HT1080 (cell line): ENCODE results near the gene RASSF4. TPM values are rescaled to one million over a fixed set of nuclear protein-coding genes. Genes with fewer than 3 reads are reported as not detected.

Experiments
- DNase-seq: peaks from one replicate; pipeline ENCODE4 v3.0.0-alpha.2; 2015; ENCODE audit warnings: low read depth
- total RNA-seq: library from RNA; depleted of rRNA; stranded (reverse); fragments of >200 nt; shearing (Covaris generic); gene quantifications from 2 replicates; pipeline ENCODE4 v1.2.3, GENCODE V29; 2014

Gene RASSF4
- total RNA-seq, 1 experiment from 2014 or later = 7.8 TPM

- no peak for DNase-seq
Observed at GRCh38 chr10:44962870-44963738, 3.5 kb downstream of the RASSF4 start.

DNA sequence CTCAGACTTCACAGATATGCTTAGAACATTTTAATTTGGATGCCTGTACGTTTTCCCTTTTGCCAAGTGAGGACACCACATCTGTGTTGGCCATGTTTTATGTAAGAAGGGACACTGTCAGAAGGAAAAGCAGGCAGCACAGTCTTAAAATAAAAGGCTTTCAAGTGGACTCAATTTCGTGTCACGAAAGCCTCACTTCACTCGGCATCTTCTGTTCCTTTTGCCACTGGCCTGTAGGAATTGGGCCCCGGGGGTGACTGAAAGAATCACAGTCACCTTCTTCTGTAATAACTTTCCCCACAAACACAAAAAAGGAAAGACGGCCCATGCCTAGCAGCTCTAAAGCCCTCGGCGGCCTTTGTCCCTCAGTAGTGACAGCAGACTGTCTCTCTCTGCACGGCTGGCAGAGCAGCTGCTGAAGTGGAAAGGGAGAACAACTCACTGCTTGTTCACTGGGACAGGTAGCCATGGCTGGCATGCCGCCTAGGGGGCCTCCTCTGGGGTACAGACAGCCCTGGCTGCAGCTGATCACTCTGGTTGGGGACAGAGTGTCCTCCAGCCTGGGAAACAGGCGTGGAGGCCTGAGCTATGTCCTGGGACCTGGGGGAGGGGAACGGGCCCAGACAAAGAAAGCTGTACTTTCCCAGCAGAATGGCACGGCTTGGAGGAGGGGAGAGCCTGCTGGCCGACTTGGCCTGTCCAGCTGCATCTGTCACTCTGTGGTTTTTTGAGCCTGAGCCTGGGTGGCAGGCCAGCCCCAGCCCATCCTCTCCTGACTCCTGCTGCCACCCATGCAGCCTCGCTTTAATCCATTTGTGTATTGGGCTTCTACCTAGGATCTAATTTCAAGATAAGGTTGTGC, 4.4 kb downstream of the RASSF4 start:
- no peak for DNase-seq

- DNase-seq = no peak
Observed at GRCh38 chr10:44965104-44965503, 5.5 kb downstream of the RASSF4 start.

- no peak for DNase-seq
Observed at GRCh38 chr10:44965651-44966097, 6.1 kb downstream of the RASSF4 start.

DNA sequence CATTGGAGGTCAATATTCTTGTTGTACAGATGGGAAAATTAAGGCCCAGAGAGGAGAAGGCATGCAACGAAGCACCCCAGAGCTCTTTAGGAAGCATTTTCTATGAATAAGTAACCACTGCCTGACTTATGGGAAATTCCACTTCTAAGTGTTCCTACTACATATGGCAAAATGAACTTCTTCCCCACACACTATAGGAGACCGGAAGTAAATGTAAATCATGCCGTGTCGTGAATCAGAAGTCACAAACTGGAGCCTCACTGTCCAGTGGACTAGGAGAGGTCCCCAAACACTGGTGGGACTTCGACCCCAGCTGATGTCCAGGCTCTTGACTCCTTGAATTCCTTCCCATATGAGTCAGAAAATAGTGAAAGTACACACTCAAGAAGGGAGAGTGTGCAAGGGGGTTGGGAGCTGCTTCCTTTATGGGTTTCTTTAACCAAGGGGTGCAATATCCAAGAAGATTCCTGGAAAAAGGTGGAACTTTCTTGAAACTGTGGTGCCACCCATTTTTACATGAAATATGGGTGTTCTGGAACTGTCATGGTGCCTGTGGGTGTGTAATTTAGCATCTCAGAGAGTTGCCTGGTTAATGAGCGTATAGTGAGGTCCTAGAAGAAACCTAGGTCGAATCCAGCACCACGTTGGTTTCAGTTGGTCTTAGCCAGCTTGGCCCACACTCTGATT, 6.7 kb downstream of the RASSF4 start:
- DNase-seq = no peak

- DNase-seq = no peak
Observed at GRCh38 chr10:44966816-44967509, 7.4 kb downstream of the RASSF4 start.

DNA sequence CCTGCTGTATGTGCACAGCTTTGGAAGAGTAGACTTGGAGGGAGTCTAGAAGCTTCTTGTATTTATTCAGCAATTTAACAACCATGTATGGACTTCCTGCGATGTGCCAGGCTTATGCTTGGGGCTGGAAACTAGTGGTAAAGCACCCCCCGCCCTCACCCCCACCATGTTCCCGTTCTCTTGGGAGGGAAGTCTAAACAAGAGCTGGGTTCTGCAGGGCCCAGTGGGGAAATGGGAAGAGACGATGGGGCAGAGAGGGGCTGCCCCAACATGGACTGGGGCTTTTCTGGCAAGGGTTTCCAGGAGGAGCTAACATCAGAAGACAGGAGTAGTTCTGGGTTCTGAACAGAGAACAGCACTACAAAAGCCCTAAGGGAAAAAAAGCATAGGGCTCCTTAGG, 8.0 kb downstream of the RASSF4 start:
- DNase-seq = no peak

DNA sequence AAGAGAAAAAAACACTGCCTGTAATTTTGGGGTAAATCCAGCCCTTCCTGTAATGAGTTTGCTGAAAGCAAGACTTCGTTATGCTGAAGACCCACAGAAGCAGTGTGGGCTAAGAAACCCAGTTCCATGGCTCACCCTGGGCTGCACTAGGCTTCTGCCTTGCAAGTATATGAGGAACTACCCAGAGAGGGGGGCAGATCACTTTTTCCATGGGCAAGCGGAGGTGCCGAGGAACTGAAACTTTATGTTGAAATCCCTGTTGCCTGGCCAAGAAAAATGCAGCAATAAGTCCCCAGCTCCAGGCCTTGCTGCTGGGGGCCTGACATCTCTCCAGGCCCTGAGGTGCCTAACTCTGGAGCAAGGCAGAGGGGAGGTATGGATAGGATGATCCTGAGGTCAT, 8.5 kb downstream of the RASSF4 start:
- DNase-seq = no peak

DNA sequence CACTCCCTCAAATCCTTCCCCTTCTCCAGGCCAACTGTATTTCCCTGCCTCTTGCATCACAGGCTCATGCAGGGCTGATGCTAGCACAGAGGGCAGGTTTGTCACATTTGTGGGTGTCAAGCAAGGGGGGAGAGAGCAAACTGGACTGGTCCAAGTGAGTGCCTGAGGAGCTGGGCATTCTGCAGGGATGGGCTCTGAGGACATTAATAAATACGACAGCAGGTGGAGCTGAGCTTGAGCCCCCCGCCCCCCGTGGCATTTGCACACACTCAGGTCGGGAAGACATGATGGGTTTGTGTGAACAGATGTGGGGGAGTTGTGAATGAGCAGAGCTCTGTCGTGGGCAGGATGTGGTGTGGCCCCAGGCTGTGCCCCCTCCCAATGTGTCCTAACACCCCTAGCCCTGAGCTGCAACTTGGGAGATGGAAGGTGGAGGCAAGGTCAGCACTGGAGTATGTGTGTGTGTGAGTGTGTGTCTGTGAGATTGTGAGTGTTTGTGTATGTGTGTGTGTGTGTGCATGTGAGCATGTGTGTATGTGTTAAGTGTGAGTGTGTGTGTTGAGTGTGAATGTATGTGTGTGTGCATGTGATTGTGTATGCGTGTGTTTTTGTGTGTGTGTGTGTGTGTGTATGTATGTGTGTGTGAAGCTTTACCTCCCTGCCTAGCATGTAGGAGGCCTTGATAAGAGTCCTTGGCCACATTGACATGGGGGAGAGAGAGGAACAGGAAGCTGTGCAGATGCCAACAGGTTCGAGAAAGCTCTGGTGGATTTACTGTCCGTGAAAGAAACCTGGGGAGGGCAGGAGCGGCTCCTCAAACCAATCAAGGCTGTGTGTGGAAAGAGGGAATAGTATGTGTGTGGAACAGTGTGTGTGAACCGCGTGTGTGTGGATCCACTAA, 9.1 kb downstream of the RASSF4 start:
- DNase-seq = no peak

DNA sequence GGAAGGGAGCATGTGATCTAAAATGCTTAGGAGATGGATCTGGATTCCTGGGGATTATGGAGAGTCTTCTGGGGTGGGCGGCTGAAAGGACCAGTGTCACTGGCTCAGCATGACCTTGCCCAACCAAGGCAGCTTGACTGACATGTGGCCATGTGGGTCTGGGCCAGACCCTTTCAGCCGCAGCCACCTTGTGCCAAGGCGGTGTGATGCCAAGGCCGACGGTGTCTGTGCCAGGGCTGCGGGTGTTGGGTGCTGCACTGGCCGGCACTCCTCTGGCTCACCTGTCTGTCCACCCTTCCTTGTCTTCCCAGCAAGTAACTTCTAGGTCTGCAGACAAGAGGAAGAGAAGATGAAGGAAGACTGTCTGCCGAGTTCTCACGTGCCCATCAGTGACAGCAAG, 10.3 kb downstream of the RASSF4 start:
- DNase-seq = no peak

GRCh38 chr10:44970812-44971395, 11.3 kb downstream of the RASSF4 start:
- DNase-seq = no peak

DNA sequence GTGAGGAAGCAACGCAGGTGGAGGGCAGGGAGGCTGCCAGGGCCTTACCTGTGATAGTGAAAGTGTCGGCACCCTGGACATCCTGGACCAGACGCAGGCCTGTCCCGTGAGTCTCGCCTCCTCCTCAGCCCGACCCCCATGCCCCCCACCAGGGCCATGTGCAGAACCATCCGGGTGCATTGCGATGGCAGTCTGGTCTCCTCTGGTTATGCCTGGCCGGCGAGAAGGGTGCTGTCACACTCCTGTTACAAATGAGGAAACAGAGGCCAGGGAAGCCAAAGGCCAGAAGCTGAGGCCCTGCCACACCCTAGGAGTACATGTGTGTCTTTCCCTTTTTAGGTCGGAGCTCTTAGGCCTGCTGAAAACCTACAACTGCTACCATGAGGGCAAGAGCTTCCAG, 11.8 kb downstream of the RASSF4 start:
- no peak for DNase-seq

GRCh38 chr10:44971935-44972757, 12.5 kb downstream of the RASSF4 start:
- no peak for DNase-seq

DNA sequence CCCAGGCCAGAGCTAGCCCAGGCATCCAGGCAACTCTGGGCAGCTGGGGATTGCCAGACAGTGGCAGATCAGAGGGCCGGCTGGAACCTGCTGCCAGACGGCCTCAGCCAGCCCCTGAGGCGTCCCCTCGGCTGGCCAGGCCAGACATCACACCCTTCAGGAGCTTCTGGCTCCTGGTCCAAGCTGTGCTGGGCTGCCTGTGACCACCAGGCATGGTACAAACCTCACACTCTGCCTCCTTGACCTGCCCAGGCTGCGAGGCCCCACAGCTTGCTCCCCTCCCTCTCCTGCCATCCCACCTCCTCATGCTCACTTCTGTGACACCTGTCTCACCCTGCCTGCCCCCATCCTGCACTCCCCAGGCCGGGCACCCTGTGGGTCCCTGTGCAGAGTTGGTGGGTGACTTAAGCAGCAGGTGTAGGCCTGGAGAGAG, 13.3 kb downstream of the RASSF4 start:
- no peak for DNase-seq

- no peak for DNase-seq
Observed at GRCh38 chr10:44973323-44974081, 13.9 kb downstream of the RASSF4 start.

DNA sequence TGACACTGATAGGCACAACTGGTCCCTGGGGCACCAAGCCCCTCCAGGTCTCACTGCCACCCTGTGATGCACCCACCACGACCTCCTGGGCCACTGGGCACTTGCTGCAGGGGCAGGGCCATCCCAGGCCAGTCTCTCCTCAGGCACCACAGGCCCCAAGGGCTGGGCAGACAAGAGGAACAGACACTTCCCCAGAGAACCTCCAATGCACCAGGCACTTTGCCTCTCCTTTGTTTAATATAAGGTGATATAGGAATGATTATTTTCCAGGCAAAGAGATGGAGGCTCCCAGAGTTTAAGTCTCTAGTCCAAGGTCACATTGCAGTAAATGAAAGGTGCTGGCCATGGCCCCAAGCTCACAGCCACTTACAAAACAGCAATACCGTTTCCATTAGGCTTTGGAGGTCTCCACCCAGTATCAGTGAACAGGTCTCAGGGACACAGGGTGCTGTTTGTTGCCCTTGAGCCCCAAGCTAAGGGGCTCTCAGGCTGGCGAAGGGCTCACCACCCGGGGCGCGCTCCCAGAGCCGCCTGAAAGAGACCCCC, 14.6 kb downstream of the RASSF4 start:
- no peak for DNase-seq

DNA sequence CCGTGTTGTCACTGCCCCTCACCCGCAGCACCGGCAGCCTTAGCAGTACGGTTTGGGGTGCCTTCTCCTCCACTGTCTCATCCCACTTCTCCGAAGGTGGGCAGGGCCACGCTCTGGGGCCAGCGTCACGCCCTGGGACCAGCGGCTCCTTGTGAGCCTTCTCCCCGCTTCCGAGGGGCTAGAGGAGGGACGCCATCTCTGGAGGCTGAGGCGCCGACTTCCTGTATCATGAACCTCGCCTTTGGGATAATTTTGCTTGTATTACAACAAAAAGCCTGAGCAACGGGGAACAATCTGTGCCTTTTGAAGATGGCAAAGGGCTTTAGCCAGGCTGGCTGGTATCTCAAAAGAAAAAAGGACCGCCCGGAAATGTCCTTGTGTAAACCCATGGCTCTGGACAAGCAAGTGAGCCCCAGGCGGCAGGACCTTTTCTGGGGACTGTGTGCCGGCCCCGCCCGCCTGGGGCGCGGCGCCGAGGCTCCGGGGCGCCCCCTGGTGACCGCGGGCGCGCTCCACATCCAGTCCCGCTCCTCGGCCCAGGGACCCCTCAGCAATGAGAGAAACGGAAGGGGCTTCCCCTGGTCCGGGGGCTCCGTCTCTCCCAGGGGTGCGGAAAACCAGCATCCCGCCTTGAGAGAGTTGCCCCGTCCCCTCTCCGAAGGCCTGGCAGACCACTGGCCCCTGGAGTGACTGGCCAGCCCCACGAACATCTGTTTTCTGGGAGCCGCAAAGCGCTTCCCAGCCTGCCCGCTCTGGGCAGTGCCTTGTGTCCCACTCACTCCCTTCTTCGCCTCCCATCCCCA, 15.2 kb downstream of the RASSF4 start:
- DNase-seq = peak; percentile 56
